H9 (cell line): ENCODE results near the gene DCTN5. TPM values are rescaled to one million over a fixed set of nuclear protein-coding genes. Genes with fewer than 3 reads are reported as not detected.

Source experiments
- DNase-seq: peaks from one replicate; pipeline ENCODE4 v3.0.0-alpha.2; 2017
- H2AFZ ChIP-seq: one replicate; pipeline ENCODE4 v1.6.1; 2013; ENCODE audit warnings: mild to moderate bottlenecking, low read length, control low read depth, moderate library complexity
- H2AK5ac ChIP-seq: 2 replicates; pipeline ENCODE4 v1.6.1; 2013; ENCODE audit warnings: low read length, control low read depth, mixed read lengths; ENCODE audit not compliant: insufficient read length
- H2BK120ac ChIP-seq: one replicate; pipeline ENCODE4 v1.6.1; 2013; ENCODE audit warnings: low read depth, mild to moderate bottlenecking, low read length, control low read depth, inconsistent platforms; ENCODE audit not compliant: poor library complexity, severe bottlenecking
- H2BK12ac ChIP-seq: 2 replicates; pipeline ENCODE4 v1.6.1; 2013; ENCODE audit warnings: low read length, control low read depth, mixed read lengths, low read depth; ENCODE audit not compliant: insufficient read length
- H2BK15ac ChIP-seq: 2 replicates; pipeline ENCODE4 v1.6.1; 2013; ENCODE audit warnings: low read depth, low read length, control low read depth
- H2BK20ac ChIP-seq: one replicate; pipeline ENCODE4 v1.6.1; 2013; ENCODE audit warnings: low read depth, mild to moderate bottlenecking, low read length, control low read depth, inconsistent platforms; ENCODE audit not compliant: poor library complexity, severe bottlenecking
- H2BK5ac ChIP-seq: 2 replicates; pipeline ENCODE4 v1.6.1; 2013; ENCODE audit warnings: low read length, control low read depth, mixed read lengths; ENCODE audit not compliant: insufficient read length
- H3K14ac ChIP-seq: 2 replicates; pipeline ENCODE4 v1.6.1; 2013; ENCODE audit warnings: low read length, control low read depth; ENCODE audit not compliant: insufficient read depth
- H3K18ac ChIP-seq: 2 replicates; pipeline ENCODE4 v1.6.1; 2013; ENCODE audit warnings: low read depth, mild to moderate bottlenecking, mixed read lengths, low read length, control low read depth; ENCODE audit not compliant: insufficient read length
- H3K23ac ChIP-seq: 2 replicates; pipeline ENCODE4 v1.6.1; 2013; ENCODE audit warnings: low read length, control low read depth, mixed read lengths, low read depth; ENCODE audit not compliant: insufficient read length
- H3K23me2 ChIP-seq: 2 replicates; pipeline ENCODE4 v1.6.1; 2013; ENCODE audit warnings: low read depth, mild to moderate bottlenecking, mixed read lengths, low read length, control low read depth; ENCODE audit not compliant: insufficient read length, poor library complexity, severe bottlenecking
- H3K27ac ChIP-seq: 2 replicates; pipeline ENCODE4 v1.5.1; 2013; ENCODE audit warnings: low read length, control low read depth, mixed read lengths, low read depth; ENCODE audit not compliant: insufficient read length
- H3K27me3 ChIP-seq: 2 replicates; pipeline ENCODE4 v1.6.1; 2013; ENCODE audit warnings: low read length, control low read depth, inconsistent platforms; ENCODE audit not compliant: insufficient read depth
- H3K4ac ChIP-seq: 2 replicates; pipeline ENCODE4 v1.6.1; 2013; ENCODE audit warnings: low read depth, mild to moderate bottlenecking, control low read depth, inconsistent platforms, low read length, moderate library complexity
- H3K4me1 ChIP-seq: 2 replicates; pipeline ENCODE4 v1.6.1; 2013; ENCODE audit warnings: low read length, control low read depth, inconsistent platforms; ENCODE audit not compliant: insufficient read depth
- H3K4me2 ChIP-seq: 2 replicates; pipeline ENCODE4 v1.6.1; 2013; ENCODE audit warnings: low read length, control low read depth, mixed read lengths; ENCODE audit not compliant: insufficient read length, insufficient read depth
- H3K56ac ChIP-seq: 2 replicates; pipeline ENCODE4 v1.6.1; 2013; ENCODE audit warnings: low read depth, mild to moderate bottlenecking, mixed read lengths, low read length, control low read depth; ENCODE audit not compliant: insufficient read length
- H3K79me1 ChIP-seq: 2 replicates; pipeline ENCODE4 v1.6.1; 2013; ENCODE audit warnings: low read depth, mild to moderate bottlenecking, moderate library complexity, low read length, control low read depth, inconsistent platforms; ENCODE audit not compliant: insufficient read depth, poor library complexity, severe bottlenecking
- H3K79me2 ChIP-seq: 2 replicates; pipeline ENCODE4 v1.6.1; 2013; ENCODE audit warnings: low read length, control low read depth, inconsistent platforms; ENCODE audit not compliant: insufficient read depth
- H3K9ac ChIP-seq: 2 replicates; pipeline ENCODE4 v1.6.1; 2013; ENCODE audit warnings: low read length, control low read depth, mixed read lengths; ENCODE audit not compliant: insufficient read length; ENCODE audit errors: extremely low read depth
- H3K9me3 ChIP-seq: one replicate; pipeline ENCODE4 v1.6.1; 2013; ENCODE audit warnings: low read depth, low read length, inconsistent platforms; ENCODE audit not compliant: control insufficient read depth
- H3T11ph ChIP-seq: one replicate; pipeline ENCODE4 v1.6.1; 2013; ENCODE audit warnings: mild to moderate bottlenecking, low read length, control low read depth, inconsistent platforms
- H4K20me1 ChIP-seq: one replicate; pipeline ENCODE4 v1.6.1; 2013; ENCODE audit not compliant: control insufficient read depth, insufficient read length, insufficient read depth
- H4K5ac ChIP-seq: 2 replicates; pipeline ENCODE4 v1.6.1; 2013; ENCODE audit warnings: low read depth, mild to moderate bottlenecking, mixed read lengths, low read length, control low read depth; ENCODE audit not compliant: insufficient read length
- H4K8ac ChIP-seq: replicated peaks from 2 replicates; pipeline ENCODE4 v1.6.1; 2013; ENCODE audit warnings: low read length, control low read depth, mixed read lengths, low read depth; ENCODE audit not compliant: insufficient read length
- H4K91ac ChIP-seq: 2 replicates; pipeline ENCODE4 v1.6.1; 2013; ENCODE audit warnings: low read depth, mild to moderate bottlenecking, moderate library complexity, mixed read lengths, low read length, control low read depth; ENCODE audit not compliant: insufficient read length
- H3K27ac Mint-ChIP-seq, 3 experiments: 2 replicates in 2 of 3; 3 replicates in 1 of 3; pipeline ENCODE4 v1.8.0; 2020 to 2021; ENCODE audit warnings: mixed read lengths in 3 of 3, mild to moderate bottlenecking in 1 of 3, moderate library complexity in 1 of 3
- H3K27me3 Mint-ChIP-seq: 2 replicates; pipeline ENCODE4 v1.8.0; 2021; ENCODE audit warnings: low read depth, mild to moderate bottlenecking, moderate library complexity, mixed read lengths
- H3K36me3 Mint-ChIP-seq, 3 experiments: 2 replicates in 2 of 3; 3 replicates in 1 of 3; pipeline ENCODE4 v1.8.0; 2020 to 2021; ENCODE audit warnings: low read depth in 3 of 3, mixed read lengths in 3 of 3; ENCODE audit not compliant: insufficient read depth in 1 of 3
- H3K4me1 Mint-ChIP-seq, 2 experiments: 2 replicates each; pipeline ENCODE4 v1.8.0; 2020; ENCODE audit warnings: mixed read lengths in 2 of 2
- H3K4me3 Mint-ChIP-seq, 2 experiments: 2 replicates in 1 of 2; 3 replicates in 1 of 2; pipeline ENCODE4 v1.8.0; 2020 to 2021; ENCODE audit warnings: mild to moderate bottlenecking in 2 of 2, mixed read lengths in 2 of 2, moderate library complexity in 1 of 2
- H3K9me3 Mint-ChIP-seq, 2 experiments: 2 replicates in 1 of 2; 3 replicates in 1 of 2; pipeline ENCODE4 v1.8.0; 2020; ENCODE audit warnings: mild to moderate bottlenecking in 2 of 2, mixed read lengths in 2 of 2, moderate library complexity in 1 of 2
- CTCF ChIP-seq: fragments of 200-600 bp; sonication (generic); conservative IDR thresholded peaks from 3 replicates; pipeline ENCODE4 v1.8.0; 2021; ENCODE audit warnings: antibody characterized with exemption, mild to moderate bottlenecking
- WGBS: extraction: QIAGEN DNeasy Blood & Tissue Kit; methylation state at CpG from one replicate; pipeline ENCODE4 v1.1.7; 2013; ENCODE audit warnings: missing lambda C conversion rate, low lambda C conversion rate, mixed read lengths; ENCODE audit not compliant: insufficient read length; ENCODE audit errors: extremely low coverage; 5-methylcytosine and 5-hydroxymethylcytosine counted together
- total RNA-seq: library from RNA; stranded (reverse); gene quantifications from 2 replicates; pipeline ENCODE4 v1.2.1, GENCODE V29; 2021

The DCTN5 gene
- total RNA-seq, 1 experiment from 2014 or later = 114 TPM

GRCh38 chr16:23597003-23597756, 44.1 kb upstream of the DCTN5 start:
- TF ChIP-seq CTCF = peak; percentile 61
- no peak overlapping the region for H2BK20ac ChIP-seq
- H2BK120ac ChIP-seq = no peak overlapping the region
- H3K18ac ChIP-seq = no peak overlapping the region
- no peaks in the 10 kb centered on the region for H3K27me3 ChIP-seq
- WGBS = no CpG with 5 or more reads among the region's 11 CpGs
- no peaks in the 10 kb centered on the region for H3K4me1 ChIP-seq
- no peak overlapping the region for H2AFZ ChIP-seq
- no peak overlapping the region for H3K9ac ChIP-seq
- H3K23me2 ChIP-seq = peaks cover 7% of the 10 kb centered on the region
- no peak overlapping the region for H3K4me2 ChIP-seq
- H3K27ac ChIP-seq = no peak overlapping the region
- no peak overlapping the region for H3K14ac ChIP-seq
- Mint-ChIP-seq H3K4me3 (peak overlapping the region; percentile 12 to 46; a peak in 3 of 5 replicates), H3K36me3 (peaks cover 7 to 28% (median 19%) of the 10 kb centered on the region in 3 experiments), H3K9me3 (no peaks in the 10 kb centered on the region), H3K27ac (peak overlapping the region in 2 of 3 experiments; percentile 7 to 76; a peak in 3 of 7 replicates), H3K27me3 (no peaks in the 10 kb centered on the region), H3K4me1 (peaks cover 29 to 44% of the 10 kb centered on the region in 2 experiments)
- no peaks in the 10 kb centered on the region for H4K20me1 ChIP-seq
- no peak overlapping the region for H2AK5ac ChIP-seq
- H3K79me2 ChIP-seq = peaks cover 24% of the 10 kb centered on the region; the same call in 1 of the 2 replicates
- no peaks in the 10 kb centered on the region for H3K9me3 ChIP-seq
- no peak overlapping the region for H3T11ph ChIP-seq
- no peak overlapping the region for H2BK12ac ChIP-seq
- peaks cover 3% of the 10 kb centered on the region for H3K79me1 ChIP-seq
- H4K5ac ChIP-seq = no peak overlapping the region
- DNase-seq = peak; percentile 79
- no peak overlapping the region for H4K91ac ChIP-seq
- H3K23ac ChIP-seq = no peak overlapping the region
- H2BK15ac ChIP-seq = no peak overlapping the region
- no peak overlapping the region for H3K4ac ChIP-seq
- H3K56ac ChIP-seq = no peak overlapping the region
- H2BK5ac ChIP-seq = no peak overlapping the region
- H4K8ac ChIP-seq = no peak overlapping the region
